HG03442 (cell line): ENCODE data around the gene CLECL1.
A peak's percentile ranks its signal among the peaks of the same experiment; 100 is the strongest.
"Not testable (repeated sequence)": the region's sequence is repeated elsewhere in the genome, so short reads cannot be mapped to it uniquely, and the experiment has no call there.

Experiments
- ATAC-seq: cut with Tn5 transposase; IDR thresholded peaks from one replicate; pipeline ENCODE4 v1.9.1; 2021; ENCODE audit warnings: mild to moderate bottlenecking, moderate library complexity; ENCODE audit not compliant: unreplicated experiment

Gene CLECL1

DNA sequence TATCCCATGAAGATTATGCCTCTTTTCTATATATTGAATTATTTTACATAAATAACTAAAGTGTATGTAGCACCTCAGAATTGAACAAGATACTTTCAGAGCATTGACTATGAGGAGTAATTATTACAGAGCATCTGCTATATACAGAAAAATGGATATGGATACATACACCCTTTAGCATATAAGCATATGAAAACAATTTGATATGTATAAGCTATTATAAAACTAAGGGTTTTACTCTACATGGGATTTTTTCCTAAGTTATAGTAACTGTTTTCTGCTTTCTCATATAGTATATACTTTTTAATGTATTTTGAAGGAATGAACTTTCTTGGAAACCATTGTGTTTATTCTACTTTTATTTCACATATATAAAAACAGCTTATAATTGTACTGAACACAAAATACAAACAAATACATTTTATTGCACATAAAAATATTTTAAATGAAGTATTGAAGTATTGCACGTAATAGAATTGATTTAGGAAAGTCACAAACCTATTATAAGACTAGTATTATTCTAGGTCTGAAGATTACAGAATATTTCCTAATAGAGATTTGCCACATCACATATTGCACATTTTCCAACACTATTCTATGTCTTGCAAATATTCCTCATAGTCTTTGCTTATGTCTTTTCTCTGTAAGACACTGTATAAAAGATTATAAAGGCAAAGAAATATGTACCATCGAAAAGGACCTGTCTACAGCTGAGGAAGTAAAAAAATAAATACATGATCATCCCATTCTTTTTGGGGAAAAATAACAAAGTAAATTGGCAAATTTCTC lies 19.4 kb upstream of the CLECL1 start:
- ATAC-seq, result no peak

DNA sequence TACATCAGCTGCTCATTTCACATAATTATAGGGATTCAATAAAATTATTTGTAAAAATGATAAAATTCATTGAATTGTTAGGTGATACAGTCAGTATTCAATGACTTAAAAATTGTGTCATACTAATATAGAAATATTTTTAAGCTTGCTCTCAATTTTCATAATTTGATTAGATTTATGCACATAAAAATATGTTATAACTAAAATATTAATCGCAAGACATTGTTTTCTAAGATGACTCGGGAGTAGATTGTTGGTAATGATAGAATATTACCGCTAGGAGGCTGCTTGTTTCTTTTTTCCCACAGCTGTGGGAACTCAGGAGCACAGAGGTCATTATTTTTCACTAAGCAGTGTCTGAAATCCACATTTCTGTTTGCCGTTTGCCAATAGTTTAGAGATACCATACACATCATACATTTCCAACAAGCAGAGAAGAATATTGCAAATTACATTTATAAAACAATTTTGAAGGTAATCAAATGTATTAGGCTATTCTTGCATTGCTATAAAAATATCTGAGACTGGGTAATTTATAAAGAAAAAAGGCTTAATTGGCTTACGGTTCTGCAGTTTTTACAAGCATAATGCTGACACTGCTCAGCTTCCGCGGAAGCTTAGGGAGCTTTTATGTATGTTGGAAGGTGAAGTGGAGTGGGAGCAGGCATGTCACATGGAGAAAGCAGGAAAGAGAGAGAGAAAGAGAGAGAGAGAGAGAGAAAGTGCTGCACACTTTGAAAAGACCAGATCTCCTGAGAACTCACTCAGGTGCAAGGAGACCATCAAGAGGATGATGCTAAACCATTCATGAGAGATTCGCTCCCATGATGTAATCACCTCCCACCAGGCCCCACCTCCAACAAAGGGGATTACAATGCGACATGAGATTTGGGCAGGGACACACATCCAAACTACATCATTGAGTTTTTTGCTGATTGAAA lies 18.6 kb upstream of the CLECL1 start:
- ATAC-seq, result no peak

DNA sequence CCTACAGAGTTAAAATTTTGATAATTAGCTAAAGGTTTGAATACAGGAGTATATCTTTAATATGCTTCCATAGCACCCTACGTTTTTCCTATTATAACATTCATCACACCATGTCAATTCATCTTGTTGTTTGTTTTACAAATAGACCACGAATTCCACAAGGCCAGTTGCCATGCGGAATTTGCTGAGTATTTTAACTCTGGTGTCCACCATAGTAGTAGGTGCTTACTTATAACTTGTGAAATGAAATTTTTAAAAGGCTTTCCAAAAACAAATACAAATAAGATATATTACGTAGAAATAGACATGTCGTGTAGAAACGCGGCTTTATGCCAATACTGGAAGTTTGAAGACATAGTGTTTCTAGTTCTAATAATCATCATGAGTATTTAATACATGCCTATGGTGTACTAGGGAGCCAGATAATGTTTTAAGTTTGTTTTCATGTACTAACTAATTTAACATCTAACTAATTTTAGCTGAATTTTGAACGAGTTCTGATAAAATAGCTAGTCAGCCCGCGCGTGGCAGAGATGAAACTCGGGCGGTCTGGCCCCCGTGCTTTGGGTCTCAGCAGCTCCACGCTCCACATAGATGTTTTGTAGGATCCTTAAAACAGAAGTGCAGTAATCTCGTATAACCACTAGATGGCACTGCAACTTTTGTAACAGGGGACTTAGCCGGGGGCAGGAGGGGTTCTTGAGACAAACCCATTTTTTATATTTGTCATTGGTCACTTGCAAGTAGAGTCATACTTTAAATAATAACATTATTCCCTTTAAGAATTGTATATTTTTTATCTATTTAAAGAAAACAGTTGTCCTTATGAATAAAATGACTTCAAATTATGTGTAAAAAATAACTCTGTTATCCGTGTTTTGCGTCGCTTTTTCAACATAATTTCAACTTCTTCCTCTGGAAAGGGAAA lies 17.6 kb upstream of the CLECL1 start:
- ATAC-seq, result no peak

DNA sequence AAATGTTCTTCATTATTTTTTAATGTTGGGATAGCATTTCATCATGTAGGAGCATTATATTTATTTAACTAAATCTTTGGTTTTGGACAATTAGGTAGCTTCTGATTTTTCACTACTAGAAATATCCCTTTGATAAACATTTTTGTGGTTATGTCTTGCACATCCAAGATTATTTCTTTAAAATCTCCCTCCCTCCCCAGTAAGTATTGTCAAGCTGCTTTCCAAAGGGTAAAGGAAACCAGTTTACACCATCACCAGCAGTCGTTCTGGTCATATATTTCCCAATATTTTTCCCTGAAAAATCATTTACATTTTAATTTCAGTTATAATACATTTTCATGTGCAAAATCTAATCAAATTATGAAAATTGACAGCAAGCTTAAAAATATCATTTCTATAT lies 16.7 kb upstream of the CLECL1 start:
- no peak for ATAC-seq

DNA sequence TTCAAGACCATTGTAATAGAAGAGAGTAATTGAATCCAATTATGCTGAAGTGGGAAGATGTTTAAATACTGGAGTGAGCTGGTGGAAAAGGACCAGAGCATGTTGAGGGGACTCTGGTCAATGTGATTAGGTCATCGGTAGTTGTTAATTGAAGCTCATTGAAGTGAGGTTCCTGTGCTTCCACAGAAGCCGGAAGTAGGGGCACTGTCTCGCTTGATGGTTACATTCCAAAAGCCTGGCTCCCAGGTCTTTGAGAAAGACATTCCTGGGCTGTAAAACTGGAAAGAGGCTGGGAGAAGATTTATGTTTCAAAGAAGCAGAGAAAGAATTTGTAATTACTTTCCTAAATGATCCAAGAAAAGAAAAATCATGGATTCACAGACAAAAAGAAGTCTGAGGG lies 12.3 kb upstream of the CLECL1 start:
- no peak for ATAC-seq

DNA sequence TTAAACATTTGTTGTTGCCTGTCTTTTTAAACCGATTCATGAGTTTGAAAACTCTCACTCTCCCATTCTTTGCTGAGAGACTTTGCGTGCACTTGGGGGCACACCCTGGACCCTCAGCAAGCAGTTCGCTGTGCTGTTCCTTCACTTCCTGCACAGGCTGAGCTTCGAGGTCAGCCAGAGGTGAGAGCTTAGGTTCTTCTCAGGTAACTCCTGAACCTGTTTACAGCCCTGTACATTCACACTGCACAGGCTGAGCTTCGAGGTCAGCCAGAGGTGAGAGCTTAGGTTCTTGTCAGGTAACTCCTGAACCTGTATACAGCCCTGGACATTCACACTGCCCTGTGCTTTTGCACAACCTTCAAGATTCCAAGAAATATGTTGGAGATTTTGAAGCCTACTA lies 9.8 kb upstream of the CLECL1 start:
- no peak for ATAC-seq

DNA sequence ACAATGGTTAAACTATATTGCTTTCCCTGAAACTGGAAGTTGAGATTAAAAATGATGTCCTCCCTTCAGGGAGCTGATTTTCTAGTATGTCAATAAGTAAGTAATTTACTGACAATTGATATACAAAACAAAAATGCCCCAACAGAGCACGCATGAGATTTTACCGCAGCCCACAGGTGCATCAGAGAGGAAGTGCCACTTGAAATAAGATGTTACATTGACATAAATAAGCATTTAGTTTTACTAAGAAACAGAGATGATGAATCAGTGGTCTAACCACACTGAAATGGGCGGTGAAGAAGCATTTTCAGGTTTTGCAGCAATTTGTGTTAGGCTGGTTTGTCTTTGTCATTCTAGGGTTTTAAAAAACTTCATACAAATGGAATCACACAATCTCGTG lies 8.8 kb upstream of the CLECL1 start:
- peak; percentile 65 for ATAC-seq

DNA sequence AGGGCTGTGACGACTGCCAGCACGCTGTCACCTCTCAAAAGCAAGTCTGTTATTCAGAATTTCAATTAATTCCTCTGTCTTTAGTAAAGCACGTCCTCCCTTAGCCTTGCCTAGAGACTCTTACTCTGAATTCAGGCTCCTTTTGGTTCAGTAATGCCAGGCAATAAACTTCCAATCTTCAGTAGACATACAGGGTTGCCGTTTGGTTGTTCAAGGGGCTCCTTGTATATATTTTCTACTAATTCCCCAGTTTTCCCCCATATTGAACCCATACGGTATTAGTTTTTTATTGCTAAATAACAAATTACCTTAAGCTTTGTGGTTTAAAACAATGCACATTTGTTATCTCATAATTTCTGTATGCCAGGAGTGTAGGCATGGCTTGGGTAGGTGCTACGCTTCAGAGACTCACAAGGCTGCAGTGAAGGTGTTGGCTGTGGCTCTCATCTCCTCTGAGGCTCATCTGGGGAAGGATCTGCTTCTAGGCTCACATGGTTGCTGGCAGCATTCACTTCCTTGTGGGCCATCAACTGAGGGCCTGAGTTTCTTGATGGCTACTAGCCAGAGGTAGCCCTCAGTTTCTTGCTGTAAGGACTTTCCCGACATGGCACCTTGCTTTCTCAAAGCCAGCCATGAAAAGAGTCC lies 7.3 kb upstream of the CLECL1 start:
- ATAC-seq, result no peak

DNA sequence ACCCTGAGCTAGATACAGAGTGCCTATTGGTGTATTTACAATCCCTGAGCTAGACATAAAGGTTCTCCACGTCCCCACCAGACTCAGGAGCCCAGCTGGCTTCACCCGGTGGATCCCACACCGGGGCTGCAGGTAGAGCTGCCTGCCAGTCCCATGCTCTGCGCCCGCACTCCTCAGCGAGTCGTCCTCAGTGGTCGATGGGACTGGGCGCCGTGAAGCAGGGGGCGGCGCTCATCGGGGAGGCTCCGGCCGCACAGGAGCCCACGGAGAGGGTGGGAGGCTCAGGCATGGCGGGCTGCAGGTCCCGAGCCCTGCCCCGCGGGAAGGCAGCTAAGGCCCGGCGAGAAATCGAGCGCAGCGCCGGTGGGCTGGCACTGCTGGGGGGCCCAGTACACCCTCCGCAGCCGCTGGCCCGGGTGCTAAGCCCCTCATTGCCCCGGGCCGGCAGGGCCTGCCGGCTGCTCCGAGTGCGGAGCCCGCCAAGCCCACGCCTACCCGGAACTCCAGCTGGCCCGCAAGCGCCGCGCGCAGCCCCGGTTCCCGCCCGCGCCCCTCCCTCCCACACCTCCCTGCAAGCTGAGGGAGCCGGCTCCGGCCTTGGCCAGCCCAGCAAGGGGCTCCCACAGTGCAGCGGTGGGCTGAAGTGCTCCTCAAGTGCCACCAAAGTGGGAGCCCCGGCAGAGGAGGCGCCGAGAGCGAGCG lies 6.7 kb upstream of the CLECL1 start:
- not testable (repeated sequence) for ATAC-seq

DNA sequence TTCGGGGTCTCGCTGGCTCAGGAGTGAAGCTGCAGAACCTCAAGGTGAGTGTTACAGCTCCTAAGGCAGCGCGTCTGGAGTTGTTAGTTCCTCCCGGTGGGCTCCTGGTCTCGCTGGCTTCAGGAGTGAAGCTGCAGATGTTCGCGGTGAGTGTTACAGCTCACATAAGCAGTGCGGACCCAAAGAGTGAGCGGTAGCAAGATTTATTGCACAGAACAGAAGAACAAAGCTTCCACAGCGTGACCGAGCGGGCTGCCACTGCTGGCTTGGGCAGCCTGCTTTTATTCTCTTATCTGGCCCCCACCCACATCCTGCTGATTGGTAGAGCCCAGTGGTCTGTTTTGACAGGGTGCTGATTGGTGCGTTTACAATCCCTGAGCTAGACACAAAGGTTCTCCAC lies 6.0 kb upstream of the CLECL1 start:
- ATAC-seq, result not testable (repeated sequence)

DNA sequence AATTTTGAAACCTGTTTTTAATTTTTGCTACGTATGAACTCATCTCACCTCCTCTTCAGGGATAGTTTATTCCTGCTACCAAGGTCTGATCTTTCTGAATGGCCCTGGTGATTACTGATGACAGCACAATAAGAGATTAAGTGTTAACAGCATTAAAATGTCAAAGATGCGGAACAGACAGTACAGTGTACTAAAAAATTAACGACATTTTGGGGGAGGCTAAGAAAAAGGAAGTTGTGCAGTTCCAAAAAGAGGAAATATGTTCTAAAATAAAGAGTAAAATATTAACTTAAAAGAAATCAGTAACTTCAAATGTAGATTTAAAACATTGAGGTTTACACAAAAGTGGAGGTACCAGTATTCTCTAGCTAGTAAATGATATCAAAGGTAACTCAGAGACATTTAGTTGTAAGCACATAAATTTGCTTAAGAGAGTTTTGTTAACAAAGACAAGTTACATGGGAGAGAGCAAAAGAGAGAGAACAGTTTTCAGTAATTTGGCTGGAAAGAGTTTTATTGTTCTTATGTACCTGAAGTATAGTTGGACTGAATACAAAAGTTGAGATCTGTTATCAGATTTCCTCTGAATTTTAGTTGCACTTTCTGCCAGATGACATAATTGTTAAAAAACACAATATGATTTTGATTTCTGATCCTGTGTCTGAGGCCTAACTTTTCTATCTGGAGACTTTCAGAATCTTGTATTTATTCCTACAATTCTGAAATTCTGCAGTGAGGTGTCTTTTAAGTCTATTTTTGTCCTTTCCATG lies 4.2 kb upstream of the CLECL1 start:
- no peak for ATAC-seq

DNA sequence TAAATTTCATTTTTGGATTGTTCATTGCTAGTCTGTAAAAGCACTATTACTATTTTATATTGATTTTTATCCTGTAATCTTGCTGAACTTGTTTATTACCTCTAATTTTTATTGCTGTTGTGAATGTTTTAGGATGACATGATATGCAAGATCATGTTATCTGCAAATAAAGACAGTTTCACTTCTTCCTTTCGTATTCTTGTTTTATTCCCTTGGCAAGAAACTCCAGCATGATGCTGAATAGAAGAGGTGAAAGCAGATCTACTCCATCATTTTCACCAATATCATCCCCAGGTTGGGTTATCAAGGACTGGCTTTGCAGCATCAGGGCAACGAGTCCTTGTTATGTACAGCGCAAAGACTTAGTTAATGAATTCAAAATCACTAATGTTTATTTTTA lies 2.7 kb upstream of the CLECL1 start:
- no peak for ATAC-seq

DNA sequence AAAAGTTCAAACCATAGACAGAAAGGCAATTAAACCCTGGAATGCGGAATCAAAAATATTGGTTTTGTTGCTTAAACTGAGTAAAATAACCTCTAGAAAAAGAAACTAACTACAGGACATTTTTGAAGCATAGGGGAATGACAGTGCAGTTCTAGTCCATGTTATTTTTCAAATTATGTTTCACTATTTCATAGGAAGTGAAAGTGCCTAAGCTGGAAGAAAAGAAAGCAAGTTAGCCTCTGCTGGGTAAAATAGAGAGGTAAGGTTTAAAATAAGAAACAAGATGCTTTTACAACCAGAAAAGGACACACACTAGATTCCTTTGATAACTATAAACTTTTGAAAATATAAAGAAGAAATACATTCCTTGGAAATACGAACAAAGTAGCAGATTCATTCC lies 1.1 kb downstream of the CLECL1 start:
- no peak for ATAC-seq

DNA sequence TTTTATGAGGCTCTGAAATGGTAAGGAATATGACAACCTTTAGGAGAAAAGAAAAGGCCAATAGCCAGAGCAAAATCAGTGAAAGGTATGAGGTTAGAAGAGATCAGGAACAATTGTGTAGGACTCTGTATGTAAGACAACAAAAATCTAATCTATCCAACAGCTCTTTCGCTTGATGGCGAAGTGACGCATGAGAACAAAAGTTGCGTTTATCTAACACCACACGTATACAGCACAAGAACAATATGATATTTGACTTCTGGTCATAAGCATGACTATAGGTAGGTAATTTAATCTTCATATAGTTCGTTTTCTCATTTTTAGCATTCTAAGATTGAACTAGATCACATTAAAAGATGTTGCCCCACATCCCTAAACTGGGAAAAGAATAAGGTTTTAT lies 1.5 kb downstream of the CLECL1 start:
- no peak for ATAC-seq

DNA sequence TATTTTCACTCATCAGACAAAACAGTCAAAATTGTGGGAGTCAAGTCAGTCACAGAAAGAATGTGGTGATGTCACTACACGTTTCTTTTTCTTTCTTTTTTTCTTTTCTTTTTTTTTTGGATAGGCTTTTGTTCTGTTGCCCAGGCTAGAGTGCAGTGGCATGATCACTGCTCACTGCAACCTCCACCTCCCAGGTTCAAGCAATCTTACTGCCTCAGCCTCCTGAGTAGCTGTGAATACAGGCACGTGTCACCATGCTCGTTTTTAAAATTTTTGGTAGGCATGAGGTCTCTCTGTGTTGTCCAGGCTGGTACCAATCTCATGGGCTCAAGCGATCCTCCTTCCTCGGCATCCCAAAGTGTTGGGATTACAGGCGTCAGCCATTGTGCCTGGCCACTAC lies 2.3 kb downstream of the CLECL1 start:
- ATAC-seq, result no peak

DNA sequence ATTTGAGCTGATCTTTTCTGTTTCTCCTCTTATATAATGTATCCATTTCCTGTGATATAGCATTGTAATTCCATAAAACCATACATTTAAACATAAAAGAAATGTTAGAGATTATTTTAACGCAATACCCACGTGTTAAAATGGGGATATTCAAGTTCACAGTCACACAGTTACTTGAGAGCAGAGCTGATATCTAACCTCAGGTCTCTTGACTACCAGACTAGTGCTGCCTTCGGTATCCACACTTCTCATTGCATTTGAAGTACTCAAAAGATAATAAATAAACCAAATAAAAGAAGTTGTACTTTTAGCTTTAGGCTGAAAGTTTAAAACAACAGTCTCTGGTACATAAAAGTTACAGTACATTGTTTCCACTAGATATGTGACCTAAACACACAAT lies 2.9 kb downstream of the CLECL1 start:
- no peak for ATAC-seq

DNA sequence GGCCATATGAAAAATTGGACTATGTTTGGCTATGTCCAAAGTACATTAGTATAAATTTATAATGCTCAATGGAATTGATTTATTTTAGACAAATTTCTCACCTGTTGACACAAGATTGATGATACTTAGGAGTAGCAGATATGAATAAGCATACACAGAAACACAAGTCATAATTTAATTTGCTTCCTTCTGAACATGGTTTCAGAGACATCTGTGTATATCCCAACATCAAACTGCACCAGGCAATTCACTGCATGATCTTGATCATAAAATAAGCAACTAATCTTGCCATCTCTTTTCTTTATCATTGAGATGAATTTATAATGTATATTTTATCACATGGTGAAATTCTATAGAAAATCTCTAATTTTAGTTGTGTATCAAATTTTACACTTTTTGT lies 3.8 kb downstream of the CLECL1 start:
- no peak for ATAC-seq

DNA sequence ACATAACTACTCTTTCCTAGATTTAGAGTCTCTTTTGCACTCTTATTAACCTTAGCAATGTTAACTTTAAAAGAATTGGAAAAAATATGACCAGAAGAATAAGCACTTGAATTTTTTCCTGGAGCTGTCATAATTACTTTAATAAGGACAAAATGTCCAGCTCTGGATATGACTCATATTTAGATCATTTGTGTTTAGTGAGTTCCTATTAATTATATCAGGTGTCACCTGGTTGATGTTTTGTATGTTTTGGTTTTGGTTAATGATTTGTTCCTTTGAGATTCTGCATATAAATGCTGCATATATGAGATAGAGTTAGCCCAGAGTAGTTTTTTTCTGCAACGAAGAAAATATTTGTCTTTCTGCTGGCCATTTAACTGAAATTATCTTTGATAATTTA lies 5.1 kb downstream of the CLECL1 start:
- ATAC-seq, result no peak

DNA sequence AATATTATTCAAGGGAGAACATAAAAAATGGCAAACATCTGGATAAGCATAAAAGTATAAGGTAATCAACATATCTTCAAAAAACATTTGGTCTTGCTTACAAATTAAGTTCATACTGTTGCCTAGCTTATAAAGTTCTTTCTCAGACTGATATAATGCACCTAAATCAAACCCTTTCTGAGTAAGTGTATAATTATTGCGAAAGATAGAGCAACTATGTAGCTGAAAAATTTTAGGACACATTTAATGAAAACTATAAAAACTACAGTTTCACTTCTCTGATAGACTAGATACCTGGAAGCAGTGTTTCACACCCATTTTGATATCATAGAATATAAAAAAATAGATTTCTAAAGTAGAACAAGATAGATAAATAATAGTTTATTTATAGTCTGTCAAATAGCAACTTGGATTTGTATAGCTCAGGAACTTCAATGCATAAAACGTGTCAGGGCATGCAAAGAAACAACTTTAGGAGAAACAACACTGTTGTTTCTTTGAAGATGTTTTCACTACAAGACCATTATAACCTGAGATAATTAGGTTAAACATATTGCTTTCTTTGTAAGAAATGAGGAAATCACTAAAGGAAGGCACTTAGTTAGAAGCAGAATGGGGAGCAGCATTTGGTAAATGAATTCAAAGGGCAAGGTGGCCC lies 7.6 kb downstream of the CLECL1 start:
- ATAC-seq, result no peak
